HG03378 (cell line): Measurements from ENCODE around the gene KRT80.

Experiments
- ATAC-seq: cut with Tn5 transposase; IDR thresholded peaks from one replicate; pipeline ENCODE4 v1.9.1; 2021; ENCODE audit warnings: mild to moderate bottlenecking, moderate library complexity; ENCODE audit not compliant: unreplicated experiment

KRT80 gene

GRCh38 chr12:52199294-52199919, 7.6 kb upstream of the KRT80 start:
- no peak for ATAC-seq

DNA sequence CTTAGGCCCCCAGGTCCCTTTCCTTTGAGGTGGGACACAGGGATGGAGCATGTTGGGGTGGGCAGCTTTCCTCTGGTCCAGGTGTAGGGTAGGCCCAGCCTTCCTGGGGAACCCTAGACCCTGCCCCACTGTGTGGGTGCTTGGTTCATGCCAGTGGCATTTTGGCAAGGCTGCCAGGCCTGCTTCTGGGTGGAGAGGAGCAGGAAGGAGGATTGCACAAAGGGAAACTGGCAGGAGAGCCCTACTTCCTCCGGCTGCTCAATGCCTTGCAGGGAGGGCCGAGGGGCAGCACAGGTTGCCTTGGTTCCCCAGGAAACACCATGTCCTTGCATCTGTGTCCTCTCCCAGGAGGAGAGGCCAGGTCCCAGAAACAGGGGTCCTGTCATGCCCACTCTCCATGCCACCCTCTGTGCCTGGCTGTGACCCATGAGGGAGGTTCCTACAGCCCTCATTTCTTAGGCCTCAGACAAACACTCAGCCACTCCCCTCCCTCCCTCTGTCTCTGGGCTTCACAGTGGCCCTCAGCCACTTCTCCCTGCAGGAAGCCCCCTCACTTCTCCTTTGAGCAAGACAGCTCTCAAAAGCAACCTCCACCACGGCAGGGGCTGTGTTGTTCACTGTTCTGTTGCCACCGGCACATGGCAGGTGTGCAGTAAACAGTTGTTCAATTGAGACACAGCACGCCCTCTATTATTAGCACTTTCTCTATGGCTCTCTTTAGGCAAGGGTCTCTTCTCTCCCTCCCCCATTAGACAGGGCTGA, 6.8 kb upstream of the KRT80 start:
- no peak for ATAC-seq

DNA sequence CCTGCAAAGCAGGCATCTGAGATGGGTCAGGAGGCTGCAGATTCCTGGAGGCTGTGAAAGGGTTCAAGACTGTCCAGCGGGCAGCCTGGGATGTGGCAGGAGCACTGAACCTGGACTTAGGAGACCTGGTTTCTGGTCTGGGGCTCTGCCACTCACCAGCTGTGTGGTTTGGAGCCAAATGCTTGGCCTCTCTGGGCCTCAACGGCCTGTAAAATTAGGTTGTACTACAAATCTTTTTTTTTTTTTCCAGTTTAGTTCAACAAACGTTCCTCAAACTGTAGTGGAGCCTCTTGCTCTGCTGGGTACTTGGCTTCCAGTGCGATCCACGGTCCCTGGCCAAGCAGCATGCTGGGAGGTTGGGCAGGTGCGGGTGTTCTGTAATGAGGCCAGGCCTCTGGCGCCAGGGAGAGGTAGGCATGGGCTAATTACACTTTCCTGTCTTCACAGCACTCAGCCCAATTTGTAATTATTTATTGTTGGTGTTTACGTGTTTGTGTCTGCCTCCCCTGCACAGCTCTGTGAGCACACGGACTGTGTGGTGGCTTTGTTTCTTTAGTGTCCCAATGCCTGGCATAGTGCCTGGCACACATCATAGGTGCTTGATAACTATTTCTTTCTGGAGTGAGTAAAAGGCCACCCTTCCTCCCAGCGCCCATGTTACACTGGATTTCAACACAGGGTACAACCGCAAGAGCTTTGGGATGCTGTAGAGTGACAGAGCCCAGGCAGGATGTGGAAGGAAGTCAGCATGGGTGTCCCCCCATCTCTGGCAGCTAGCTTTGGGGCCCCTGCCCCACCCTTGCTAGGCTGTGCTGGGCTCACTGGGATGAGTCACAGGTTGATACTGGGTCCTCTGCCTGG, 5.8 kb upstream of the KRT80 start:
- ATAC-seq = no peak

DNA sequence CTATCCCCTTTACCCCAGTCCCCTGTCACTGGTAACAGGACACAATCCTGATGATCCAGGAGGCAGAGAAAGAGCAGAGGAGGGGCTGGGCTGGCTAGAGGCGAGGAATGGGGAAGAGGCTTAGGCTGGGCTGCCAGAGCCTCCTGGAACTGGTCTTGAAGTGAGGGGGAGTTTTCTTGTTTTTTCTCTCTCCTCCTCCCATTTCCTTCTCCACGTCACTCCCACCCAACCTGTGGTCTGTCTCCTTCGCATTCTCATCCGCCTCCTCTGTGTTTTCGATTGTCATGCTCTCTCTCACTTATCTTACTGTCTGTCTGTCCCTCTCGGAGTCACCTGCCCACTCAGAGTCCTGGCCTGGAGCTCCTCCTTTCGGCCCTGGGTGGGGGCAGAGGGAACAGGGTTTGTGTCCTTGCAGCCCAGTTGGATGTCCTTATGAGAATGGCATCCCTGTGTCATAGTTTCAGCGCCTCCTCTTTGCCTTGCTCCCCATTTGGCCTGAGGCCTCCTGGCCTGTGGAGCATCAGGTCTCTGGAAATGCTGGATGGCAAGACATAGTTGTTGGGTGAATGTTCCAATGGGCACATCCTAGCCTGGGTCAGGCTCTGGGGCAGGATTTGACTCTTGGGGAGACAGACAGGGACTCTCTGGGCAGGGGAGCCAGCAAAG, 3.4 kb upstream of the KRT80 start:
- ATAC-seq = no peak

- ATAC-seq = no peak
These were observed 2.2 kb upstream of the KRT80 start for GRCh38 chr12:52193991-52194390.

- ATAC-seq = no peak
These were observed 1.7 kb upstream of the KRT80 start for GRCh38 chr12:52193532-52193931.

DNA sequence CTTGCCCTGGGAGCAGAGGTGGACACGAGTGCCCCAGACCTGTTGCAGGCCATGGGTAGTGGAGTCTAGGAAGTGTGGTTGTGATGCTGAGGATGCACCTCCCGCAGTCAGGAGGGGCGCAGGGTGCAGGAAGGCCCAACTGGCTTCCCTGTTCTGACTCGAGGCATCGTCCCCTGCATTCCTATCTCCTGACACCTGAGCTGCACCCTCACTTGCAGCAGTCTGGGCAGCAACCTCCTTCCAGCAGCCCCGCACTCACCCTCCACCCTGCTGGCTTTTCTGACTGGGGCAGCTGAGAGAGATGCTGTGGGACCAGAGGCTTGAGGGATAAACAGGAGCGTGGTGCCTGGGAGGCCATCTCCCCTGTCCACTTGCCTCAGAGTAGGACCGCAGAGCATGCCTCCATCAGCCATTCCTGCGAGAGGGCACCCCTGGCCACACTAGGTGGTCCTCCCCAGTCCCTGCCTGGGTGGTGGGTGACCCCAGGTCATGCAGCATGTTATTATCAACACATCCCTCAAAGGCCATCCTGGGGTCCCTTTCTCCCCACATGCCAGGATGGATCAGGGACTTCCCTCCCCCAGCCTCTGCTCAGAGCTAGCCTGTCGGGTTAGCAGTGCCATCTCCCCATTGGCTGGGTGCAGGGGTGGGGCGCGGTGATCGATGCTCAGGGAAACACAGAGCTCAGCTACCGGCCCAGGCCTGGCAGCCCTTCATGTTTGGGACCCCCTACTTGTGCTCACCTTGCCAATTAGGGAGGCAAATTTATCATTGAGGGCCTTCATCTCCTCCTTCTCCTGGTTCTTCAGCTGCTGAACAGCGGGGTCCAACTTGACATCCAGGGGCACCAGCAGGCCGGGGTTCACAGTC, 719 bp downstream of the KRT80 start:
- no peak for ATAC-seq

DNA sequence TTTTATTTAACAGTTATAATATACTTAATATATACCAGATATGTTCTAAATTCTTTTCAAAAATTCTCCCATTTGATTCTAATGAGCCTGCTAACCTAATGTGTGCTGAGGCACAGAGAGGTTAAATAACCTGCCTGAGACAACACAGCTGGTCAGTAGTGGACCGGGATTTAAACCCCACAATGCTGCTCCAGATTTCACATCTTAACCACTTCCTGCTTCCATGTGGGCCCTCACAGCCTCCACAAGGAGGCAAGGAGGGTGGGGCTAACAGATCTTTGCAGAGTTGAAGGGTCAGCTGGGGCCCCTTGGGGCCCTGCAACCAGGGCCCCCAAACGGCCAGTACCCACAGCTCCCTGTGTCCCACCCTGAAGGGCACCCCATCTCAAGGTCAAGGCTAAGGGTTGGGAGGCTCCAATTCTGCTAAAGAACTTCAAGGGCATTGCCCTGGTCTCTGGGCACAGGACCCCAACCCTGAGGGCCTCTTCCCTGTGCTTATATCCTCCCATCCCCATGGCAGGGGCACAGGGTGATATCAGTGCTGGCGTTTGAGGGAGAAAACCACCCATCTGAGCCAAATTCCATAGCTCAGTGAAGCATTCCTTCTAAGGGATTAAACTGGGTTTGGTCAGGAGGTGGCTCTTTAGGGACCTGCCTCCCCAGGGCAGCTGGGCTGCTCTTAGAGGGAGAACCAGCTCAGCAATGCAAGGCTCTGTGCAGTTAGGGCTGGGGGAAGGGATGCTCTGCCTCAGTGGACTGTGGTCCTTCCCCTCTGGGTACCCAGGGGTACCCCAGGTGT, 2.2 kb downstream of the KRT80 start:
- ATAC-seq = no peak

GRCh38 chr12:52188658-52189057, 3.2 kb downstream of the KRT80 start:
- no peak for ATAC-seq

- no peak for ATAC-seq
These were observed 4.2 kb downstream of the KRT80 start for GRCh38 chr12:52187640-52188039.

- ATAC-seq = no peak
These were observed 4.6 kb downstream of the KRT80 start for GRCh38 chr12:52187206-52187605.

DNA sequence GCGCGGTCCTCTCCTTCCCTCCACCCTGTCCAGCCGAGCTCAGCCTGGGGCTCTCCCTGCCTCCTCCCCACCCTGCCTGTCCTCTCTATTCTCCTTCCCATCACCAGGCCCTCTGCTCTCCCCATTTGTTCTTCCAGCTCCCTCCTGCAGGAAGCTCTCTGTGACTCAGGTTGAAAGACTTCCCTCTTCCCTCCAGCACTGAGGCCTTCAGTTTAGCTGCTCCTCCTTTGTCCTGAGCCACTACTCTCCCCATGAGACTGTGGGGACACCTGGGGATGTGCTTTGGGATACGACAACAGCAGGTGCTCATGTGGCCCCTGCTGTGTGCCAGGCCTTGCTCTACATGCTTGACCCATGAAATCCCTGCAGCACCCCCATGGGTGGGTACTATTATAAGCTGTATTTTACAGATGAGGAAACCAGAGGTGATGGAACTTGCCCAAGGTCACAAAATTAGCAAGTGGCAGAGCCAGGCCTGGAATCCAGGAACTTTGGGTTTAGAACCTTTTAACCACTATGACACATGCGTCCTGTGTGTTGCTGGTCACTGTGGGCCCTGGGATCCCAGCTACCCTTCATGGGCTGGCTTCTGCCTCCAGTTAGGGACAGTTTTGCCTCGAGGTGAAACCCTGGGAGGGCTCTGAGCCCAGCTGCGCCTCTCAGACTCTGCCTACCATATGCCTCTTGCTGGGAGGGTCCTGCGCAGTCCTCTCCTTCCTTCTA, 5.5 kb downstream of the KRT80 start:
- no peak for ATAC-seq

DNA sequence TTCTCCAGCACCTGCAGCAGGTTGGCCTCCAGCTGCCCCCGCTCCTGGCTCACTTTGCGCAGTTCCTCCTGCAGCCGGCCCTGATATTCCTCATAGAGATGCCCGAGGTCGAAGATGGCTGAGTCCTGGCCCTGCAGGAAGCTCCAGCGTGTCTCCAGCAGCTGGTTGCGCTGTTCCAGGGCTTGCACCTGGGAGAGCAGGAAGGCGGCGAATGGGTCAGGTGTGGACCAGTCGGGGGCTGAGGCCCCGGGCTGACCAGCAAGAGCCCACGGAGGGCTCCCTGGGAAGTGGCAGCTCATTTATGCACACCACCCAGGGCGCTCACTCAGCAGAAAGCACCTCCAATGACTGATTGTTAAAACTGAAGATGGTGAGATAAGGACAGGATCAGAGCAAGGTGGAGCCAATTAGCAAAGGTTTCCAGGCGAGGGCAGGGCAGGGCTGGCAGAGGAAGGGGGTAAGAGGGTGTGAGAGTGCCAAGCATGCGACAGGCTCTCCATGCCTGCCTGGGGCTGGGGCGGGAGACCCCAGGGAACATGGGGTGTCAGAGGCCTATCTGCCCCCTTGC, 6.3 kb downstream of the KRT80 start:
- ATAC-seq = no peak

DNA sequence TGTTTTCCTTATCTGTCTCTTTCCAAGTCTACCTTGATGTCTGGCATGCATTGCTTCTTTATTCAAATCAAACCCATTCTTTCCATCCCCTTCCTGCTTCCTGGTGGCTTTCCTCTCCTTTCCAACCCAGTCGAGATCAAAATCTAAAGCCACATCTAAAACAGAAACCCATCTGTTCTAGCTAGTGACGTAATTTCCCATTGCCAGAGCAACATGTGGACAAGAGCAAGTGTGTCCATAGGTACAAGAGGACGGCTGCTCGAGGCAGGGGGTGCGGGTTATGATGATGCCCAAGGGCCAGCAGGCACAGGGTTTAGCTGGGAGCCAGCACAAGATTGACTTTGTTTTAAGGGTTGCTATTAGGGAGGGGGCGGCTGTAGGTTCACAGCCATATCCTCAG, 7.0 kb downstream of the KRT80 start:
- ATAC-seq = no peak

DNA sequence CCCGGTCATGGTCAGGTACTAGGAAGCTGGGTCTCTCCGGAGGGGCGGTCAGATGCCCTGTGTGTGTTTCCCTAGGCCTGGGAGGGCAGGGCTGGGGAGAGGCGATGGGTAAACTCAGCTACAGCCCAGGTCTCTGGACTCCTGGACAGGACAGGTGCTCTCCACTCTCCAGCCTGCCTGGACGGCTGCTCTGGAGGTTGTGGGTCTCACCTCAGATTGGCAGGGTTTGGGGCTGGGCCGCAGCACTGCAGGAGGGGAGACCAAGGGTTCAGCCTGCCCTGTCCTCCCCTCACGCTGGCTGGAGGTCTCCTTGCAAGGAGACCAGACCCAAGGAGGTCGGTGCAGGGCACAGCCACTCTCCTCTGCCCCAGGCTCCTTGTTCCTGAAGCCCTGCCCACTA, 7.8 kb downstream of the KRT80 start:
- ATAC-seq = no peak

- ATAC-seq = no peak
These were observed 8.3 kb downstream of the KRT80 start for GRCh38 chr12:52183544-52183910.

- no peak for ATAC-seq
These were observed 8.8 kb downstream of the KRT80 start for GRCh38 chr12:52182898-52183543.

DNA sequence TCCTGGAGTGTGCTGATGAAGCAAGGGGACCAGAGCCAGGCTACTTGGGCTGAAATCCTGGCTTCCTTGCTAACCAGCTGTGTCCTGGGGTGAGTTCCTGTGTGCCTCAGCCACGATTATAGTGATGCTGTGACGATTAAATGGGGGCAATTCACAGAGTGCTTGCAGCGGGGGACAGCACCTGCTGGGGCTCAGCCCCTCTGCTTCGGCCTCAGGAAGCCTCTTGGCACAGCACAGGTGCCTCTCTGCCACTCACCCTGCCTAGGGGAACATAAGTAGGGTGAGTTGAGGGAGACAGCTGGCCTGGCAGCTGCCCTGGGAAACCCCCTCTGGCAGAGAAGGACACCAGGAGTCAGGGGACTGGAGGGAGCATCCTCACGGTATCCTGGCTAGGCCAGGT, 9.4 kb downstream of the KRT80 start:
- ATAC-seq = no peak
